H9 (cell line): Measurements from ENCODE around the gene TAS2R14. TPM values are rescaled to one million over a fixed set of nuclear protein-coding genes. Genes with fewer than 3 reads are reported as not detected.

Experiments used
- DNase-seq: peaks from one replicate; pipeline ENCODE4 v3.0.0-alpha.2; 2017
- H2AFZ ChIP-seq: one replicate; pipeline ENCODE4 v1.6.1; 2013; ENCODE audit warnings: mild to moderate bottlenecking, low read length, control low read depth, moderate library complexity
- H2AK5ac ChIP-seq: 2 replicates; pipeline ENCODE4 v1.6.1; 2013; ENCODE audit warnings: low read length, control low read depth, mixed read lengths; ENCODE audit not compliant: insufficient read length
- H2BK120ac ChIP-seq: one replicate; pipeline ENCODE4 v1.6.1; 2013; ENCODE audit warnings: low read depth, mild to moderate bottlenecking, low read length, control low read depth, inconsistent platforms; ENCODE audit not compliant: poor library complexity, severe bottlenecking
- H2BK12ac ChIP-seq: 2 replicates; pipeline ENCODE4 v1.6.1; 2013; ENCODE audit warnings: low read length, control low read depth, mixed read lengths, low read depth; ENCODE audit not compliant: insufficient read length
- H2BK15ac ChIP-seq: 2 replicates; pipeline ENCODE4 v1.6.1; 2013; ENCODE audit warnings: low read depth, low read length, control low read depth
- H2BK20ac ChIP-seq: one replicate; pipeline ENCODE4 v1.6.1; 2013; ENCODE audit warnings: low read depth, mild to moderate bottlenecking, low read length, control low read depth, inconsistent platforms; ENCODE audit not compliant: poor library complexity, severe bottlenecking
- H2BK5ac ChIP-seq: 2 replicates; pipeline ENCODE4 v1.6.1; 2013; ENCODE audit warnings: low read length, control low read depth, mixed read lengths; ENCODE audit not compliant: insufficient read length
- H3K14ac ChIP-seq: 2 replicates; pipeline ENCODE4 v1.6.1; 2013; ENCODE audit warnings: low read length, control low read depth; ENCODE audit not compliant: insufficient read depth
- H3K18ac ChIP-seq: 2 replicates; pipeline ENCODE4 v1.6.1; 2013; ENCODE audit warnings: low read depth, mild to moderate bottlenecking, mixed read lengths, low read length, control low read depth; ENCODE audit not compliant: insufficient read length
- H3K23ac ChIP-seq: 2 replicates; pipeline ENCODE4 v1.6.1; 2013; ENCODE audit warnings: low read length, control low read depth, mixed read lengths, low read depth; ENCODE audit not compliant: insufficient read length
- H3K23me2 ChIP-seq: 2 replicates; pipeline ENCODE4 v1.6.1; 2013; ENCODE audit warnings: low read depth, mild to moderate bottlenecking, mixed read lengths, low read length, control low read depth; ENCODE audit not compliant: insufficient read length, poor library complexity, severe bottlenecking
- H3K27ac ChIP-seq: 2 replicates; pipeline ENCODE4 v1.5.1; 2013; ENCODE audit warnings: low read length, control low read depth, mixed read lengths, low read depth; ENCODE audit not compliant: insufficient read length
- H3K27me3 ChIP-seq: 2 replicates; pipeline ENCODE4 v1.6.1; 2013; ENCODE audit warnings: low read length, control low read depth, inconsistent platforms; ENCODE audit not compliant: insufficient read depth
- H3K4ac ChIP-seq: 2 replicates; pipeline ENCODE4 v1.6.1; 2013; ENCODE audit warnings: low read depth, mild to moderate bottlenecking, control low read depth, inconsistent platforms, low read length, moderate library complexity
- H3K4me1 ChIP-seq: 2 replicates; pipeline ENCODE4 v1.6.1; 2013; ENCODE audit warnings: low read length, control low read depth, inconsistent platforms; ENCODE audit not compliant: insufficient read depth
- H3K4me2 ChIP-seq: 2 replicates; pipeline ENCODE4 v1.6.1; 2013; ENCODE audit warnings: low read length, control low read depth, mixed read lengths; ENCODE audit not compliant: insufficient read length, insufficient read depth
- H3K56ac ChIP-seq: 2 replicates; pipeline ENCODE4 v1.6.1; 2013; ENCODE audit warnings: low read depth, mild to moderate bottlenecking, mixed read lengths, low read length, control low read depth; ENCODE audit not compliant: insufficient read length
- H3K79me1 ChIP-seq: 2 replicates; pipeline ENCODE4 v1.6.1; 2013; ENCODE audit warnings: low read depth, mild to moderate bottlenecking, moderate library complexity, low read length, control low read depth, inconsistent platforms; ENCODE audit not compliant: insufficient read depth, poor library complexity, severe bottlenecking
- H3K79me2 ChIP-seq: 2 replicates; pipeline ENCODE4 v1.6.1; 2013; ENCODE audit warnings: low read length, control low read depth, inconsistent platforms; ENCODE audit not compliant: insufficient read depth
- H3K9ac ChIP-seq: 2 replicates; pipeline ENCODE4 v1.6.1; 2013; ENCODE audit warnings: low read length, control low read depth, mixed read lengths; ENCODE audit not compliant: insufficient read length; ENCODE audit errors: extremely low read depth
- H3K9me3 ChIP-seq: one replicate; pipeline ENCODE4 v1.6.1; 2013; ENCODE audit warnings: low read depth, low read length, inconsistent platforms; ENCODE audit not compliant: control insufficient read depth
- H3T11ph ChIP-seq: one replicate; pipeline ENCODE4 v1.6.1; 2013; ENCODE audit warnings: mild to moderate bottlenecking, low read length, control low read depth, inconsistent platforms
- H4K20me1 ChIP-seq: one replicate; pipeline ENCODE4 v1.6.1; 2013; ENCODE audit not compliant: control insufficient read depth, insufficient read length, insufficient read depth
- H4K5ac ChIP-seq: 2 replicates; pipeline ENCODE4 v1.6.1; 2013; ENCODE audit warnings: low read depth, mild to moderate bottlenecking, mixed read lengths, low read length, control low read depth; ENCODE audit not compliant: insufficient read length
- H4K8ac ChIP-seq: replicated peaks from 2 replicates; pipeline ENCODE4 v1.6.1; 2013; ENCODE audit warnings: low read length, control low read depth, mixed read lengths, low read depth; ENCODE audit not compliant: insufficient read length
- H4K91ac ChIP-seq: 2 replicates; pipeline ENCODE4 v1.6.1; 2013; ENCODE audit warnings: low read depth, mild to moderate bottlenecking, moderate library complexity, mixed read lengths, low read length, control low read depth; ENCODE audit not compliant: insufficient read length
- H3K27ac Mint-ChIP-seq, 3 experiments: 2 replicates in 2 of 3; 3 replicates in 1 of 3; pipeline ENCODE4 v1.8.0; 2020 to 2021; ENCODE audit warnings: mixed read lengths in 3 of 3, mild to moderate bottlenecking in 1 of 3, moderate library complexity in 1 of 3
- H3K27me3 Mint-ChIP-seq: 2 replicates; pipeline ENCODE4 v1.8.0; 2021; ENCODE audit warnings: low read depth, mild to moderate bottlenecking, moderate library complexity, mixed read lengths
- H3K36me3 Mint-ChIP-seq, 3 experiments: 2 replicates in 2 of 3; 3 replicates in 1 of 3; pipeline ENCODE4 v1.8.0; 2020 to 2021; ENCODE audit warnings: low read depth in 3 of 3, mixed read lengths in 3 of 3; ENCODE audit not compliant: insufficient read depth in 1 of 3
- H3K4me1 Mint-ChIP-seq, 2 experiments: 2 replicates each; pipeline ENCODE4 v1.8.0; 2020; ENCODE audit warnings: mixed read lengths in 2 of 2
- H3K4me3 Mint-ChIP-seq, 2 experiments: 2 replicates in 1 of 2; 3 replicates in 1 of 2; pipeline ENCODE4 v1.8.0; 2020 to 2021; ENCODE audit warnings: mild to moderate bottlenecking in 2 of 2, mixed read lengths in 2 of 2, moderate library complexity in 1 of 2
- H3K9me3 Mint-ChIP-seq, 2 experiments: 2 replicates in 1 of 2; 3 replicates in 1 of 2; pipeline ENCODE4 v1.8.0; 2020; ENCODE audit warnings: mild to moderate bottlenecking in 2 of 2, mixed read lengths in 2 of 2, moderate library complexity in 1 of 2
- CTCF ChIP-seq: fragments of 200-600 bp; sonication (generic); conservative IDR thresholded peaks from 3 replicates; pipeline ENCODE4 v1.8.0; 2021; ENCODE audit warnings: antibody characterized with exemption, mild to moderate bottlenecking
- WGBS: extraction: QIAGEN DNeasy Blood & Tissue Kit; methylation state at CpG from one replicate; pipeline ENCODE4 v1.1.7; 2013; ENCODE audit warnings: missing lambda C conversion rate, low lambda C conversion rate, mixed read lengths; ENCODE audit not compliant: insufficient read length; ENCODE audit errors: extremely low coverage; 5-methylcytosine and 5-hydroxymethylcytosine counted together
- total RNA-seq: library from RNA; stranded (reverse); gene quantifications from 2 replicates; pipeline ENCODE4 v1.2.1, GENCODE V29; 2021

TAS2R14 gene
- total RNA-seq, 1 experiment from 2014 or later: 2.1 TPM

GRCh38 chr12:10959804-10960203 is 20.7 kb upstream of the TAS2R14 start:
- Histone ChIP-seq H3K23ac (no peak overlapping the region), H3K27ac (no peak overlapping the region), H3K4me2 (no peak overlapping the region), H3K9me3 (no peaks in the 10 kb centered on the region), H3K23me2 (no peaks in the 10 kb centered on the region), H3K4ac (no peak overlapping the region), H3K18ac (no peak overlapping the region), H2BK5ac (no peak overlapping the region), H3K14ac (no peak overlapping the region), H3K79me1 (no peaks in the 10 kb centered on the region), H4K20me1 (no peaks in the 10 kb centered on the region), H2BK15ac (no peak overlapping the region), H3T11ph (no peak overlapping the region), H2BK120ac (no peak overlapping the region), H4K91ac (no peak overlapping the region), H2AK5ac (no peak overlapping the region), H3K56ac (no peak overlapping the region), H3K27me3 (no peaks in the 10 kb centered on the region), H2BK12ac (no peak overlapping the region), H4K5ac (no peak overlapping the region), H4K8ac (no peak overlapping the region), H2AFZ (no peak overlapping the region), H3K79me2 (no peaks in the 10 kb centered on the region), H2BK20ac (no peak overlapping the region), H3K9ac (no peak overlapping the region), H3K4me1 (no peaks in the 10 kb centered on the region)
- no peak for DNase-seq
- TF ChIP-seq CTCF: 0 out of 3 replicates have a peak, but pooled peaks have one; percentile 12
- Mint-ChIP-seq H3K4me3 (no peak overlapping the region), H3K9me3 (peaks cover 13 to 16% of the 10 kb centered on the region in 2 experiments), H3K36me3 (peaks cover 17 to 22% (median 20%) of the 10 kb centered on the region in 3 experiments), H3K4me1 (no peaks in the 10 kb centered on the region), H3K27me3 (no peaks in the 10 kb centered on the region), H3K27ac (no peak overlapping the region)
- WGBS: no CpG with 5 or more reads among the region's 2 CpGs
